NCI-H146 treated with DMSO at 0.1 percent for 48 hours (cell line): ENCODE results near the gene IQCM.
"Not testable (repeated sequence)": the region's sequence is repeated elsewhere in the genome, so short reads cannot be mapped to it uniquely, and the experiment has no call there.

Experiments used
- DNase-seq: peaks from one replicate; lab custom pipeline; 2025; ENCODE audit not compliant: unreplicated experiment; lab: John Stamatoyannopoulos, UW

IQCM gene

DNA sequence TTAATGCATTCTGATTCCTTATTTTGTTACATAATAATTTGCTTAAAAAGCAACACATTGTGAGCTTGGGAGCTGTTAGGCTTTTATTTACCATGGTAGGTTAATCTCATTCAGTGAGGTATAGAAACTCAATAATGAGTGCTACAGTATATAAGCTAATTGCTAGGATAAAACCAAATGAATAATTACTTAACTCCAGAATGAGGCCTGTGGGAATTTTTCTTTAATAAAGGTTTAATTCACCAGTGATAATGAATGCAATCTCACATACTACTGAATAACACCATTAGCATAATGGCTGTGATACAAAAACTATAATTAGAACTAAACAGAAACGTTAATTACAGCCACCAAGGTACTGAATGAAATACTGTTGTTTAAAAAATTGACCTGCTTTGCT, 326.3 kb downstream of the IQCM start:
- no peak for DNase-seq

DNA sequence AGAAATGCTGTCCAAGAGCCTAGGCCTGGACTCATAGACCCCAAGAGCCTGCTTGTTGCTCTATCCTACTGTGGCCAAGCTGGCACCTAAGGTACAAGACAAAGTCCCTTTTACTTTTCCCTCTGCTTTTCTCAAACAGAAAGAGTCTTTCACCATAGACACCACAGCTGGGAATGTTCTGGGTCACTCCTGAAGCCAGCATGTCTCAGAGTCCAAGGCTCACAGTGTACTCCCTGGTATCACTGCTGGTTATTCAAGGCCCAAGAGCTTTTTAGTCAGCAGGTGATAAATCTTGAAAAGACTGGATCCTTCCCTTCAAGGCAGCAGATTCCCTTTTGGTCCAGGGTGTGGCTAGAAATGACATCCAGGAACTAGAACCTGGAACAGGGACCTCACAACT, 328.8 kb downstream of the IQCM start:
- no peak for DNase-seq

DNA sequence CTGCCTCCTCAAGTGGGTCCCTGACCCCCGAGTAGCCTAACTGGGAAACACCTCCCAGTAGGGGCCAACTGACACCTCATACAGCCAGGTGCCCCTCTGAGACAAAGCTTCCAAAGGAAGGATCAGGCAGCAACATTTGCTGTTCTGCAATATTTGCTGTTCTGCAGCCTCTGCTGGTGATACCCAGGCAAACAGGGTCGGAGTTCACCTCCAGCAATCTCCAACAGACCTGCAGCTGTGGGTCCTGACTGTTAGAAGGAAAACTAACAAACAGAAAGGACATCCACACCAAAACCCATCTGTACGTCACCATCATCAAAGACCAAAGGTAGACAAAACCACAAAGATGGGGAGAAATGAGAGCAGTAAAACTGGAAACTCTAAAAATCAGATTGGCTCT, 347.0 kb downstream of the IQCM start:
- DNase-seq: not testable (repeated sequence)

DNA sequence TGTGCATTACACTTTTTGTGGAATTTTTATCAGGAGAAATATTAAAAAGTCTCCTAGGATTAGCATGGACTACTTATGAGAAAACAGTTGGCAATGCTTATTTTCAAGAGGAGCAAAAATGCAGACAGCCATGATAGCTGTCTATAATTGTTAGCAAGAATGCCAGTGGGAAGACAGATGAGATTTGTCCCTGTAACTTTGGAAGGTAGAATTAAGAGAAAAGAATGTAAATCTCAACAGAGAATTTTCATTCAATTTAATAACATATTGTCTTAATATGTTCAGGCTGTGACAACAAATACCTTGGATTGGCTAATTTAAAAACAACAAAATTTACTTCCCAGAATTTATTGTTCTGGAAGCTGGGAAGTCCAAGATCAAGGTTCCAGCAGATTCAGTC, 349.2 kb downstream of the IQCM start:
- no peak for DNase-seq

DNA sequence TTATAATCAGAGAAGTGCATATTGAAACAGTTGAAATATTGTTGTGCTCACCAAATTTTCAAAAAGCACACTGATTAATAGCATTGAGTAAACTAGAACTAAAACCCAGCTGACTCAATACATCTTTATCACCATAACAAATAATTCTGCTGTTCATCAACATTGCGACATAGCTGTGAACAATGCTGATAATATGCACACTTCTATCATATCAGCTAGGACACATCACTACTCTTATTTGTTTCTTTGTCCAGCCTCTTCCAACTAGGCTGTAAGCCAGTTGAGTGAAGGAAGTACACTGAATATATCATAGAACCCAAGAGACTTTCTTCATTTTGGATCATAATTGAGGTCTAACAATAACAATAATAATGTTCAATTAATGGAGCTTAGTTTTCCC, 349.7 kb downstream of the IQCM start:
- no peak for DNase-seq

DNA sequence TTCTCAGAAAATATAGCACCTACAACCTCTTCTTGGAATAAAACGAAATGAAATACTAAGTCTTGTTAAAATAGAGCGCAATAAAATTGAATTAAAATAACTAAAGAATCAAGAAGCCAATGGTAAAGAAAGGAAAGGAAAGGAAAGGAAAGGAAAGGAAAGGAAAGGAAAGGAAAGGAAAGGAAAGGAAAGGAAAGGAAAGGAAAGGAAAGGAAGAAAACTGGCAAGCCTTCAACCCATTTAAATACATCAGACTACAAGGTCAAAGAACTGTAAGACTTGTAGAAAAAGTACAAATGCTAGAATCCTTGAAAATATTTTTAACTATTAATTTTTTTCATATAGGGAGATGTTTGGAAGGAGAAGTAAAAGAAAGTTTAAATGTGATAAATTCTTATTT, 372.1 kb downstream of the IQCM start:
- DNase-seq: no peak

DNA sequence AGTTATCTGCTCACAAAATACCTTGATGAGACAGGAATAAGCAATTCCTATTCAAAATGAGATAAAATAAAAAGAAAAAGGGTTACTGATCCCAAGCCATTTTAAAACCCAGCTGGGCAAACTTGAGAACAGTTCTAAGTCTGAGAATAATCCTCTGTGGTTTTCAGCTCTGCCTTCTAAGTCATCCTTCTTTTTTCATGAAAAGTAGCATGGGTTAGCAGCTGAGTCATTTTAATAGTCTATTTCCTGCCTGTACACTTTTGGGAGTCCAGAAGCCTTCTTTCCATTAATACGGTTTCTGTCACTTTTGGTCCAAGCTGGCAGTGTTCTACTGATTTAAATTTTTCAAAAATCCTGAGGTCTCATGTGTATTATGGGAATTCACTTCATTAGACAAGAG, 374.3 kb downstream of the IQCM start:
- no peak for DNase-seq

DNA sequence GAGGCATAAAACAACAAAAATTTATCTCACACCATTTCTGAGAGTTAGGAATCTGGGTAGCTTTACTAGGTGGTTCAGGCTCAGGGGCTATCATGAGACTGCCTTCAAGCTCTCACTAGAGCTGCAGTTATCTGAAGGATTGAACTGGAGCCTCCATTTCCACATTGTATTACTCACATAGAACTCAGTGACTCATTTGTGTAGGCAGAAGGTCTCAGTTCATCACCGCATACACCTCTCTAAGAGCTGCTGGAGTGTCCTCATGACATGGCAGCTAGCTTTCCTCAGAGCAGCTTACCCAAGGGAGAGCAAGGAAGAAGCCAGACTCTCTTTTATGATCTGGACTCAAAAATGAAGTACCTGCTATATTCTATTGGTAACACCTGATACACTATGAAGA, 389.2 kb downstream of the IQCM start:
- no peak for DNase-seq

DNA sequence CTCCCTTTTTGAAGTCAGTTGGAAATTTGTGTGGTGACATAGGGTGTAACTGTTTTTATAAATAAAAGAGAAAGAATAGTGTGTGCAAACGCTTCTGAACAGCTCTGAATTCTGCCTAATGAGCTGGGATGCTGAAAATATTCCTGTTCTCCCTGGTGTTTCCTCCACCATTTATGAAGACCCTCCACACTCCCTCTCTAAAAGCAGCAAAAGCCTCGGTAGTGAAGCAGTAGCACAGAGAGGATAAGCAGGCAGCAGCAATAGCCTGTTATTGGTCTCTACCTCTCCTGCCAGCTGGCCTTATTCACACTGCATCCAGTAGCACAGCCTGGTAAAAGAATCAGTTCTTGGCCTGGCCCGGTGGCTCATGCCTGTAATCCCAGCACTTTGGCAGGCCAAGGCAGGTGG, 406.1 kb downstream of the IQCM start:
- DNase-seq: no peak

DNA sequence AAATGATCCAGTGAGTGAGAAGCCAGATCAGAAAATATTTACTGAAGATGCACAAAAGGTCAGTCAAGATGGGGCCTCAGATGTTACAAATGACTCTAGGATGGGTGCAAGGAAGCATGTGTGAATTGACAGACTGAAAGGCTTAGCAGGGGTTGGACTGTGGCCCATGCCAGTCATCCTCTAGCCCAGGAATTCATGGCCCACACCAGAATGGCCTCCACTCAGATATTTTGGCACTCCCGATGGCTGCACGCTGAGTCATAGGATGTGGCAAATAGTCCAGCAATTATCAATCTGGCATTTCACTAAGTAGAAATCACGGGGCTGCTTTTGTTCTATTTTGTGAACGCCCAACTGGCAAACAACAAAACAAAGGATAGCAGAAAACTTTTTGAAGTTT, 406.5 kb downstream of the IQCM start:
- no peak for DNase-seq

DNA sequence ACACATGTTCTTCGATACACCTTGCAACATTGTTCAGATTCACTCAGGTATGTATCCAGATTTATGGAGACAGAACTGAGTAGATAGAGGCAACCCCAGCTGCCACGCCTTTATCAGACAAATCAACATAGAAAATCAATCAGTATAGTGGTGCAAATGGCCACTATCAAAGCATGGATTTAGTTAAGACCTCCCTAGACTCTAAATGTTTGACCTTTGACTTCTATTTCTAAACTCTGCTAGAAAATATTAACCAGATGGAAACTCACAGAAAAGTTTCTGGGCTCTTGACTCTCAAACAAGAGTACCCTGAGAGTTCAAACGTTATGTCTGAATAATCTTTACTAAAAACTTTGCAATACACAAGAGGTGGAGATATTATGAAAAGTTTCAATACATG, 411.5 kb downstream of the IQCM start:
- no peak for DNase-seq

DNA sequence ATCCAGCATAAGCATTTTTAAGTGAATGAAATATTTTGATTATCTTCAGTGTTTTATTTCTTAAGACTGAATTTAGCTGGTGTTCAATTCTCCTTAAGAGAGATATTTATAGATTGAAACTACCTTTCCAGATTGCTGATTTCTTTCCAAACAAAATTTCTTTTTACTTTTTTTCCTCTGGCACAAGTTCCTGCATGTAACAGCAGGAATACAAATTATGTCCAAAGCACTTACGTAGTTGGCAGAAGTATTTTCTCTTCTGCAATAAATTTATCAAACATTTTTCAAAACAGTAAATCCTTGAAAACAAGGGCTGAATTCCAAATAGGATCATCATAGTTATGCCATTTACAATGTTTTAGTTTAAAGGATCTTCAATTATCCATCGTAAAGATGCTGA, 412.6 kb downstream of the IQCM start:
- no peak for DNase-seq

DNA sequence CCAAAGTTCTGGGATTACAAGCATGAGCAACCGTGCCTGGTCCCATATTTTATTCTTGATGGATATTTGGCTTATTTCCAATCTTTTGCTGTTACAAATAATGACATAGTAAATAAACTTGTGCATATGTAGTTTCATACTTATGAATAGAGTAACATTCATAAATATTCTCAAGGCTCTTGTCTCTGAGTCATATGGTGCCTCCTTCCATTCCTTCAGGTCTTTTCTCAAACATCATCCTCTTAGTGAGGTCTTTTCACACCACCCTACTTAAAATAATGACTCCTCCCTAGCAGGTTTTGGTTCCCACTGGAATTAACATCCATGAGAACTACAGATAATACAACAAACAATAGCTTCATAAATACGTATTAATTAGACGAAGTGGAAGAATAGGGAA, 416.6 kb downstream of the IQCM start:
- no peak for DNase-seq

DNA sequence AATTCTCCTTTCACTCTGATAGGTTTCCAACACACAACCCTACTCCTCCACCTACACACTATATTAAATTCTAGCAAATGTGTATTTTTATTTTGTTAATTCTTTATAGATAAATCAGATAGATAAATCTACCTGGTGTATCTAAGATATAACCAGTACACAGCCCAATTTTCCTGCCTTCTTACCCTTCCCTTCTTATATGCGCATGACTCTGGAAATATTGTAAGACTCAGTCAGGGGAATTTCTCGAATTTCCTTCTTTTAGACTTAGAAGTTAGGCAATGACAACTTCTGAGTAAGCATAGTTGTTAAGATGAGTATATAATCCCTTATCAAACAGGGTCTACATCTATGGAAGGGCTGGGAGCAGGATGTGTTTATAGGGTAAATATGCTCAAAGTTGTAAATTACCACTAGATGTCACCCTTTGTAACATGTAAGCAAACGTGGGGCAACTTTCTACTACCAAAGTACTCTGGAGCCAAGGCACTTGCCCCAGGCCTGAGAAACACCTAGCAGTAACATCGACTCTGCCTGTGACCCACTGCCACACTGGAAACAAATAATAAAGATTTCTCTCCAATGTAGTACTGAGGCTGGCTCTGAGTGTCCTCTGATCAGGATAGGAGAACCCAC, 444.7 kb downstream of the IQCM start:
- no peak for DNase-seq

DNA sequence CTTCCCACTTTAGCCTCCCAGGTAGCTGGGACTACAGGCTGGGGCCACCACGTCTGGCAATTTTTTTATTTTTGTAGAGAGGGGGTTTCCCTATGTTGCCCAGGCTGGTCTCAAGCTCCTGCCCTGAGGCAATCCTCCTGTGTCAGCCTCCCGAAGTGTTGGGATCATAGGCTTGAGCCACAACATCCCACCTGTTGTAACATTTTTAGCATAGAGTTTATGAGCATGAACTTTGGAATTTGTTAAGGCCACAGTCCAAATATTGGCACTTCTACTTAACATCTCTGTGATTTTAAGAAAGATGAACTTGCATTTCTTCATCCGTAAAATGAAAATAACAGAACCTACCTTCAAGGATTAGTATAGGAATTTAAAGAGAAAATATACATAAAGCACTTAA, 445.6 kb downstream of the IQCM start:
- no peak for DNase-seq

DNA sequence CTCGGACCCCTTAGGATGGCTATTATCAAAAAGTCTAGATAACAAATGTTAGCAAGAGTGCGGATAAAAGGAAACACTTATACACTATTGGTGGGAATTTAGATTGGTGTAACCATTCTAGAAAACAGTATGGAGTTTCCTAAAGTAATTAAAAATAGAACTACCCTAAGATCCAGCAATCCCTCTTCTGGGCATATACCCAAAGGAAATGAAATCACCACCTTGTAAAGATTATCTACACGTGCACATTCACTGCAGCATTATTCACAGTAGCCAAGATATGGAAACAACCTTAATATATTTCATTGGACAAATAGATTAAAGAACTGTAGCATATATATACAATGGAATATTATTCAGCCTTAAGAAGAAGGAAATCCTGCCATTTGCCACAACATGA, 462.4 kb downstream of the IQCM start:
- DNase-seq: no peak

DNA sequence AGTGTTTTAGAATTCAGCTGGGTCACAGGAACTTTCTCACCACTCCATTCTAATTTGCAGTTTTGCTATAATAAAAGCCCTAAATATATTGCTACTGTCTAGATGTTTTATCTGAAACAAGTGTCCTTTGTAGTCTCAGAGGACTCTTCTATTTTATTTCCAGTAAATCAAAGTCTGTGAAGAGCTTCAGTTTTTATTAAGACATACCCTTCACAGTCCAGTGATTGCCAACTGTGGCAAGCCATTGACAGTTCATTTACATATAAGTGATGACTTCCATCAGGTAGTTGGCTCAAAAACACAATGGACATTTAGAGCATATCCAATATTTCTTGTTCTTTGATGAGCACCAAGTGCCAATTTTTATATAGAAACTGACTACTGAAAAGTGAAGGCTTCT, 466.1 kb downstream of the IQCM start:
- no peak for DNase-seq

DNA sequence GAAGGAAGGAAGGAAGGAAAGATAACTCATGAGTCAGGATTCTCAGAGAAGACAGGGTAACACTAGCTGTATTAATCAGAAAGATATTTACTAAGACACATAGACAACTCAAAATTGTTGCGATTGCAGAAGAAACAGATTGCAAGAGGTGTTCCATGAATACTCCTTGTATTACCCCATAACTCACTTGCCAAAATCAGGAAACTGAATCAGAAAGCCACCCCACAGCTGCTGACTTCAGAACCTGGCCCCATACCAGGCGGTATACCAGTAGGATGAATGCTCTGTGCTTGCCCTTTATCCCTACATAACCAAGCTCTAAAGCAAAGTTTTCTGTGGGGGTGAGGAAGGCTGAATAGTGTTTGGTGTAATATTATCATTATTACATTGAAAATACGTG, 468.5 kb downstream of the IQCM start:
- DNase-seq: no peak

DNA sequence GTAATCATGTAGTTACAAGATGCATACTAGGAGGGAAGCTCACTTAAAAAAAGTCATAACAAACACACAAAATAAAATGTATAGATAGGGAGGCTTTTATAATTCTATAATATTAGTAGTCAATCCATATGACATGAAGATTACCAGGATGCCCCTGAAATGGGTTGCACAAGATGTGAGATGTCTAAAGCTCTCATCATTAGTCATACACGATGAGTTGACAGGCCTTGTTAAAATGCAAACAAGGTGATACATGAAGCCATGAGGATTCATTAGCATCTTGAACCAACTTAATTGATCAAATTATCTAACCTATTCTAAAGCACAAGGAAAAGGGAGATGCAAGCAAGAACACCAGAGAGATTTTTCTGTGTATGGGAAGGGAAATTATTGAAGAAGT, 470.2 kb downstream of the IQCM start:
- no peak for DNase-seq

DNA sequence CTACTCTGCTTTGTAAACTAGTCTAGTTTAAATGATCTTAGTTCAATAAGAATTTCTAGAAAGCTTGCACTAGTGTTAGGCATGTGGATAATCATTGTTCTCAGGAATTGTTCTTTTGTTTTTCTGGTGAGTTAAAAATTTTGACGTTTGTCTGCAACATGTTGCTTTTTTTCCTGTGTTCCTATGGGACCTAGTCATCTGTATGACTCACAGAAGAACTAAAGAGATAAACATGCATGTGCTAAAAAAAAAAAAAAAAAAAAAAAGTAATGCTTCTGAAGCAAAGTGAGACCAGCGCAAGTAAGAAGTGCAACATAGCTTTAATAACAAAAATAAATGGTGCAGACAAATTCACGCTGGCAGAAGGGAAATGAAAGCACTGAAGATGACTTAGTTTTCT, 471.2 kb downstream of the IQCM start:
- DNase-seq: no peak

DNA sequence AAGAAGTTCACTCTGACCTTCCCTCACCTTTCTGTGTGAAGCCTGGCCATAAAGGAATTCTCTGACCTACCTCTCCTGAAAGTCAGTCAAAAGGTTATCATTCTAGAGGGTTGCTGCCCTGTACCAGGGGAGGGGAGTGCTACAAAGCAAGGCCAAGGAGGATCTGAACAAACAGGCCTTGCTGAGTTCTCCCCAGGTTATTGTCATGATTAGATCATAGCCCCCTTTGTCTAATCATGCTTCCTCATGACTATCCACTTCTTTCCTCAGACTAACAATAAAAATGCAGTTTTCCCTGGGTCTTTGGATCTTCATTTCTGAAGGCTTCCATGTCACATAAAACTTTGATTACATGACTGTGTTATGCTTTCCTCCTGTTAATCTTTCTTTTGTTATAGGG, 472.0 kb downstream of the IQCM start:
- no peak for DNase-seq

DNA sequence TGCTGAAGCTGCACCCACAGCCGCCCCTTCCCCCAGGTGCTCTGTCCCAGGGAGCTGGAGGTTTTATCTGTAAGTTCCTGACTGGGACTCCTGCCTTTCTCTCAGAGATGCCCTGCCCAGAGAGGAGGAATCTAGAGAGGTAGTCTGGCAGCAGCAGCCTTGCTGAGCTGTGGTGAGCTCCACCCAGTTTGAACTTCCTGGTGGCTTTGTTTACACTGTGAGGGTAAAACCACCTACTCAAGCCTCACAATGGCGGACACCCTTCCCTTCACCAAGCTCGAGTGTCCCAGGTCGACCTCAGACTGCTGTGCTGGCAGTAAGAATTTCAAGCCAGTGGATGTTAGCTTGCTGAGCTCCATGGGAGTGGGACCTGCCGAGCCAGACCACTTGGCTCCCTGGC, 474.5 kb downstream of the IQCM start:
- DNase-seq: not testable (repeated sequence)

DNA sequence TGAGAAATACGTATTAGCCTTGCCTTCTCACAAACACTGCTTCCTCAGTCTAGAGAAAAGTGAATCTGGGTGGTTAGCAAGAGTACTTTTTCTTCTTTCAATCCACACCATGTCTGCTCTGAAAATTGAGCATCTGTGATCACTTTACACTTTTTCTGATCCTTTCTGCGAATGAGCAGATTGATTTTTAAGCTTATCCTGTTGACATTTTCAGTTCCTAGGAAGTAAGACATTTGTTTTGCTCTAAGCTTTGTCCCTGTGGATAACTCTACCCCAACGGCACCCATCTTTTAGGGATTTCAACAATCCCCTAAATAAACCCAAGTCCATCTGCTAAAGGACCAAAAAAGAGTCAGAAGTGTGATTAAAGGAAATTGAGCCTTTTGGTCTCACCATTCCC, 487.5 kb downstream of the IQCM start:
- no peak for DNase-seq

DNA sequence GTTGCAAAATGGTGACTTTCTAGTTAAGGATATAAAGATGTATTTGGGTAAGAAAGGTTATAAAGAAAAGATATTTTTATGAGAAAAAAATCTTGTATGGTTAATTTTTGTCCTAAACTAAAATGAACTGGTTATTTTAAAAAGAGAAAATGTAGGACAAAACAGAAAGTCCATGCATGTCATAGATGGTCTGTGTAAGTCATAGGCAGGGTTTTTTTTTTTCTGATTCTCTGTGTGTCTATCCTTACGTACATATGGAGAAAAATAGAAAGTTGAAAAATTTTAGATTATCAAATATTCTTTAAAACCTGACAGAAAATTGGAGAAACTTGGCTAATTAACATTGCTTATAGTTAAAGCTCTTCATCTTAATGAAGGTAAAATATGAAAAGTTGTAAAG, 493.4 kb downstream of the IQCM start:
- no peak for DNase-seq
